ENCODE results near the gene PLXDC2.

PLXDC2 gene

GRCh38 chr10:19857876-19858275 is 41.6 kb downstream of the PLXDC2 start:
- no peak for DNase-seq
- no peak for ATAC-seq

GRCh38 chr10:19860107-19860506 is 43.9 kb downstream of the PLXDC2 start:
- no peak for ATAC-seq
- DNase-seq, result no peak

- DNase-seq, result no peak
- ATAC-seq, result no peak
These were observed 46.7 kb downstream of the PLXDC2 start for GRCh38 chr10:19862811-19863515.

GRCh38 chr10:19865676-19866075 is 49.4 kb downstream of the PLXDC2 start:
- DNase-seq (no peak), ATAC-seq (no peak)

- DNase-seq, result no peak
- no peak for ATAC-seq
These were observed 53.1 kb downstream of the PLXDC2 start for GRCh38 chr10:19869370-19869769.

- ATAC-seq, result no peak
- DNase-seq, result no peak
These were observed 56.5 kb downstream of the PLXDC2 start for GRCh38 chr10:19872504-19873271.

- no peak for DNase-seq
- ATAC-seq, result no peak
These were observed 58.0 kb downstream of the PLXDC2 start for GRCh38 chr10:19874190-19874589.

GRCh38 chr10:19874791-19875190 is 58.6 kb downstream of the PLXDC2 start:
- no peak for ATAC-seq
- no peak for DNase-seq

- ATAC-seq, result no peak
- DNase-seq, result no peak
These were observed 60.3 kb downstream of the PLXDC2 start for GRCh38 chr10:19876570-19876969.

- ATAC-seq (no peak), DNase-seq (no peak)
These were observed 61.4 kb downstream of the PLXDC2 start for GRCh38 chr10:19877466-19878255.

GRCh38 chr10:19882621-19883020 is 66.4 kb downstream of the PLXDC2 start:
- DNase-seq (no peak), ATAC-seq (no peak)

- no peak for ATAC-seq
- DNase-seq, result no peak
These were observed 71.9 kb downstream of the PLXDC2 start for GRCh38 chr10:19888061-19888660.

- DNase-seq (no peak), ATAC-seq (no peak)
These were observed 73.0 kb downstream of the PLXDC2 start for GRCh38 chr10:19889256-19889655.

- no peak for ATAC-seq
These were observed 75.2 kb downstream of the PLXDC2 start for GRCh38 chr10:19891429-19891828.

GRCh38 chr10:19892270-19892669 is 76.0 kb downstream of the PLXDC2 start:
- ATAC-seq, result no peak
- DNase-seq, result no peak

More at GRCh38 chr10:19891429-19891828, 75.2 kb downstream of the PLXDC2 start:
- no peak for DNase-seq

GRCh38 chr10:19892677-19893076 is 76.4 kb downstream of the PLXDC2 start:
- DNase-seq (no peak), ATAC-seq (no peak)

GRCh38 chr10:19895500-19895899 is 79.3 kb downstream of the PLXDC2 start:
- ATAC-seq, result no peak

GRCh38 chr10:19902456-19902855 is 86.2 kb downstream of the PLXDC2 start:
- ATAC-seq, result no peak
- DNase-seq, result no peak

More at GRCh38 chr10:19895500-19895899, 79.3 kb downstream of the PLXDC2 start:
- DNase-seq, result no peak

GRCh38 chr10:19904202-19904661 is 88.0 kb downstream of the PLXDC2 start:
- DNase-seq (no peak), ATAC-seq (no peak)

- DNase-seq (no peak), ATAC-seq (no peak)
These were observed 90.0 kb downstream of the PLXDC2 start for GRCh38 chr10:19906108-19906791.

GRCh38 chr10:19908991-19909696 is 92.9 kb downstream of the PLXDC2 start:
- ATAC-seq (no peak), DNase-seq (no peak)
